ENCODE results near the gene ALPK1. TPM values are rescaled to one million over a fixed set of nuclear protein-coding genes. Genes with fewer than 3 reads are reported as not detected.

ALPK1 gene
- total RNA-seq, 4 donors from 2014 or later: 14.8 to 43.8 (median 19.1) TPM

DNA sequence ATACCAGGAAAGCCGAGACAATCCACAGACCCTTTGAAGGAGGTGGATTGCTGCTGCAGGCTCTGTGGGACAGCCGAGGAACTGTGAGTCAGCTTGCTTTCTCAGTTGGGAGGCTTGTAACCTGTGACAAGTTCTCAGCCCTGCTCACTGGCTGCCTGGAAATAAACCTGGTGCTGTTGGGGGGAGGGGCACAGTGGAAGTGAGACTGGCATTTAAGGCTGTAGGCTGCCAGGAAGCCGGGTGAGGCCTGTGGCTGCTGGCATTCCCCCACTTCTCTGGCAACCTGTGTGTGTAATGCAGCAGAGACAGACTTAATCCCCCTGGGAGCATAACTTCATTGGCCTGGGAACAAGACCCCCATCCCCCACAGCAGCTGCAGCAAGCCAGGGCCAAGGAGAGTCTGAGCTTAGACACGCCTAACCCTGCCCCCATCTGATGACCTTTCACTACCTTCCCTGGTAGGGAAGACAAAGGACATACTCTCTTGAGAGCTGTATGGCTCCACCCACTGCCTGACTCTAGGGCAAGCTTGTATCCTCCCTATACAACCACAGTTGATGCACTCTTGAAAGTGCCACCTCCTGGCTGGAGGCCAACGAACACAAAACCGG, 64.1 kb downstream of the ALPK1 start:
- ATAC-seq (ENCODE audit: low FRiP score) (no peak), DNase-seq (ENCODE audit: low spot score) (no peak)
- TF ChIP-seq, protein P1, sequence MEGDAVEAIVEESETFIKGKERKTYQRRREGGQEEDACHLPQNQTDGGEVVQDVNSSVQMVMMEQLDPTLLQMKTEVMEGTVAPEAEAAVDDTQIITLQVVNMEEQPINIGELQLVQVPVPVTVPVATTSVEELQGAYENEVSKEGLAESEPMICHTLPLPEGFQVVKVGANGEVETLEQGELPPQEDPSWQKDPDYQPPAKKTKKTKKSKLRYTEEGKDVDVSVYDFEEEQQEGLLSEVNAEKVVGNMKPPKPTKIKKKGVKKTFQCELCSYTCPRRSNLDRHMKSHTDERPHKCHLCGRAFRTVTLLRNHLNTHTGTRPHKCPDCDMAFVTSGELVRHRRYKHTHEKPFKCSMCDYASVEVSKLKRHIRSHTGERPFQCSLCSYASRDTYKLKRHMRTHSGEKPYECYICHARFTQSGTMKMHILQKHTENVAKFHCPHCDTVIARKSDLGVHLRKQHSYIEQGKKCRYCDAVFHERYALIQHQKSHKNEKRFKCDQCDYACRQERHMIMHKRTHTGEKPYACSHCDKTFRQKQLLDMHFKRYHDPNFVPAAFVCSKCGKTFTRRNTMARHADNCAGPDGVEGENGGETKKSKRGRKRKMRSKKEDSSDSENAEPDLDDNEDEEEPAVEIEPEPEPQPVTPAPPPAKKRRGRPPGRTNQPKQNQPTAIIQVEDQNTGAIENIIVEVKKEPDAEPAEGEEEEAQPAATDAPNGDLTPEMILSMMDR (IDR thresholded peaks at IDR 0.05): no peak

DNA sequence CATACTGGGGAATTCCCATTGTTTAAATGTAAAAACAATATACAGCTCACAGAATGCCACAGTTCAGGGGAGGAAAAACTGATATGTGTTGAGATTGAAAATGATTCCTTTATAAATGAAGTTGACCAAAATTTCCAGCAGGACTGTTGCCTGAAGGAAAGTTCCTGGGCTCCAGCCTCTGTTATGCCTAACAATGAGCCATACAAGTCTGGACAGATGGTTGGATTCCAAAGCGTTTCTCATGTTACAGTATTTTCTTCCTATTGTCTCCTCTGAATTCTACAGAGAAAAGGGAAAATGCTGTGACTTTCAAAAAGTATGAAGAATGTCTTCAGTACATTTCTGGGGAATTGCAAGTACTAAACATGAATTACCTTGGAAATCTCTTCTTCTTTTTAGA, 73.3 kb downstream of the ALPK1 start:
- no peak for DNase-seq (ENCODE audit: low spot score)
- TF ChIP-seq, protein P1 (IDR thresholded peaks at IDR 0.05): no peak
- ATAC-seq (ENCODE audit: low FRiP score): no peak

DNA sequence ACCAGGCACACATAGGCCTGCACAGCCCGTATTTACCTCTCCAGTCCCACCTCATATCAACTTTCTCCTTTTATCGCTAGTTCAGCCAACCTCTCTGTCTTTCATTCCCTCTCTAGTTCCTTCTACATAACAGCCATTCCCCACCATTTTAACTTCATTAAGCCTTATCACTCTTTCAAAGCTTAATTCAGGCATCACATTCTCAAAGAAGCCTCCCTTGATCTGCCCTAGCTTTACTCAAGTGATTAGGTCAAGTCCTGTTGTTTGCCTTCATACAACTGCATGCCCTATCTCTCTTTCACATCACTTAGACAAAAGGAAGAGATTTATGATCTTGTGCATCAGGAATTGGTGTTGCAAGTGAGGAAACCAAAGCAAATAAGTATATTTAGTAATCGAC, 74.2 kb downstream of the ALPK1 start:
- no peak for ATAC-seq (ENCODE audit: low FRiP score)
- TF ChIP-seq, protein P1 (IDR thresholded peaks at IDR 0.05): no peak
- DNase-seq (ENCODE audit: low spot score): no peak

DNA sequence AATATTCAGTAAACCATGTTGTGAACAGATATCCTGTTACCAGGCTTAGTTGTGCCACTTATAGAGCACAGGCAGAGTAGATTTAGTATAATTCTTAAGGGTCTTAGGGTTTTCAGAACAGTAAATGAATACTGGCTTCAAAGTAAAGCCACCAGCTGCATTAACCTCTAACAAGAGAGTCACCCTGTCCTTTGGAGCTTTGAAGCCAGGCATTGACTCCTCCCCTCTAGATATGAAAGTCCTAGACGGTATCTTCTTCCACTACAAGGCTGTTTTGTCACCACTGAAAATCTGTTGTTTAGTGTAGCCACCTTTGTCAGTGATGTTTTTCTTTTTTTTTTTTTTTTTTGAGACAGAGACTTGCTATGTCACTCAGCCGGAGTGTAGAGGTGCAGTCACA, 77.7 kb downstream of the ALPK1 start:
- DNase-seq (ENCODE audit: low spot score): no peak
- TF ChIP-seq, protein P1 (IDR thresholded peaks at IDR 0.05): no peak
- ATAC-seq (ENCODE audit: low FRiP score): no peak

DNA sequence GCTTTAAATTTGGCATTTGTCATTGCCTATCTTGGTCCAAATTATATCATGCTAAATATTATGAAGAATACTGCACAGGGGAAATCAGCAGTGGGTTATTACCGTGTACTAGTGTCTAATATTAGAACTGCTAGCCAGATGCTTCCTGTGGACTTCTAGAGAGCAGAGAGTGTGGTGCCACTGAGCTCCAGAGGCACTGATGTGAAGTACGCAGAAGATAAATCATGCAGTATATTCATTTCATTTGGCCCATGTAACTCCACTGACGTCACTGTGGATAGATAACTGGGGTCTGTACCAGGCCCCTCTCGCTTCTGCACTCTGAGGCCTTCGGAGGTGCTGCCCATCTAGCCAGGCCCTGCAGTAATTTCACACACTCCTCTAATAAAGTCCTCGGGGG, 80.0 kb downstream of the ALPK1 start:
- no peak for DNase-seq (ENCODE audit: low spot score)
- no peak for ATAC-seq (ENCODE audit: low FRiP score)
- TF ChIP-seq, protein P1 (IDR thresholded peaks at IDR 0.05): no peak

DNA sequence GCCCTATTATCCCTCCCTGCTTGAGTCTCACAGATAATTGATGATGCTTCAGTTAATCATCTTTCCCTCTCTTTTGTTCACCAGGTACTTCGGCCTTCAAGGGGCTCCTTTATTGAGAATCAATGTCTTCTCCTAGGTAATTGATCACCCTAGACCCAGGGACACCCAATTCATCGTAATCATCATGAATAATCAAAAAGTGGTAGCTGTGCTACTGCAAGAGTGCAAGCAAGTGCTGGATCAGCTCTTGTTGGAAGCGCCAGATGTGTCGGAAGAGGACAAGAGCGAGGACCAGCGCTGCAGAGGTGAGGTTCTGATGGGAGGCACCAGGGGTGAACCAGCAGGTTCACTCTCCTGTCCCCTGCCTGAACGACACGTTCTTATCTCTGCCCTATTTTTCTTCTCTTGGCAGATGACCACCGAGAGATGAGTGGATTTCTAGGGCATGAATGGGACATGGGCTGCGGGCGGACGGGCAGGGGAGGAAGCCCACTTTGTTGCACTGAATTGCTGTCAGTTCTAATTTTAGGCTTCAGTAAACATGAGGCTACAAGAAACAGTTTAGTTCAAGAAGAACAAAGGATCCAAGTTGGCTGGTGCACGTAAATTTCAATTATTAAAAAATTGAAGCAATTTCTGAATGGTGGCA, 80.5 kb downstream of the ALPK1 start:
- TF ChIP-seq, protein P1 (IDR thresholded peaks at IDR 0.05): no peak
- no peak for ATAC-seq (ENCODE audit: low FRiP score)

DNA sequence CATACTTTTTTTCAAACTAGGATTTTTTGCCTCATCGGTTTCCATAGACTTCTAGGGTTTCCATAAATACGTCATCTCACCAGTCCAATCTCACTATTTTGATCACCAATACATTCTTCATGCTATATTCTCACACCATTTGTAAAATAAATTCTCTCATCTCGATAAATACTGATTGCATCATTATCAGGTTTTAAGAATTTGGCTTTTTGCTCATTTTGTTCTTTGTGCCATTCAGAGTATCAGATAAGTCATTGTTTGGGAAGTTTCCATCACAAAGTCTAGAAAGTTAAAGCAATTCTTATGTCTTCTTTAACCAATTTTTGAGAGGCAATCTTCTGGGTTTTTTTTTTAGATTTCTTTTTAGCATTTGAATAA, 81.1 kb downstream of the ALPK1 start:
- no peak for ATAC-seq (ENCODE audit: low FRiP score)
- TF ChIP-seq, protein P1 (IDR thresholded peaks at IDR 0.05): no peak

More for the DNA sequence above, 80.5 kb downstream of the ALPK1 start:
- DNase-seq (ENCODE audit: low spot score): no peak

More for the DNA sequence above, 81.1 kb downstream of the ALPK1 start:
- no peak for DNase-seq (ENCODE audit: low spot score)
